ENCODE measurements around the gene ROCK2. TPM values are rescaled to one million over a fixed set of nuclear protein-coding genes. Genes with fewer than 3 reads are reported as not detected.

ROCK2 gene
- polyA plus RNA-seq, 1 donor (not counting 4 experiments of a cell fraction or from before 2014, with no cell fraction given), result 12.6 TPM

- Histone ChIP-seq H3K9me1 (ENCODE audit: control insufficient read depth, extremely low read depth, insufficient read depth, low read length) (no peaks in the 10 kb centered on the region), H3K27ac (ENCODE audit: control insufficient read depth, insufficient read depth, low read length) (no peak overlapping the region), H2AFZ (ENCODE audit: control insufficient read depth, low read length) (no peak overlapping the region), H3K4me1 (ENCODE audit: control insufficient read depth, extremely low read depth, insufficient read depth, low read length) (no peaks in the 10 kb centered on the region), H4K20me1 (ENCODE audit: control insufficient read depth, extremely low read depth, insufficient read depth, low read length) (no peaks in the 10 kb centered on the region), H3K4me2 (ENCODE audit: control insufficient read depth, extremely low read depth, insufficient read depth, low read depth, low read length) (no peak overlapping the region), H3K27me3 (ENCODE audit: control insufficient read depth, extremely low read depth, insufficient read depth, low read length) (no peaks in the 10 kb centered on the region), H3K9me3 (ENCODE audit: control insufficient read depth, low read depth, low read length) (no peaks in the 10 kb centered on the region), H3K4me3 (ENCODE audit: control insufficient read depth in 2 of 3, extremely low read depth in 1 of 3, insufficient read depth in 2 of 3, low read depth in 1 of 3, low read length in 3 of 3) (no peak overlapping the region), H3K36me3 (ENCODE audit: control insufficient read depth in 2 of 2, extremely low read depth in 1 of 2, insufficient read depth in 2 of 2, low read length in 2 of 2) (peaks cover 2 to 5% of the 10 kb centered on the region in 2 experiments), H3K9ac (ENCODE audit: control insufficient read depth, extremely low read depth, insufficient read depth, low read length) (no peak overlapping the region), H3K79me2 (ENCODE audit: control insufficient read depth, insufficient read depth, low read length) (no peaks in the 10 kb centered on the region)
- TF ChIP-seq CTCF (optimal IDR thresholded peaks at IDR 0.05 in 1 of 3, IDR thresholded peaks at IDR 0.05 in 1 of 3, conservative IDR thresholded peaks at IDR 0.05 in 1 of 3; ENCODE audit: extremely low read depth in 1 of 3, insufficient read depth in 2 of 3, low read length in 3 of 3) (no peak), EZH2 (IDR thresholded peaks at IDR 0.05; ENCODE audit: low read length) (no peak)
- FAIRE-seq, result no peak
- dilution Hi-C loops (cut with MboI; ENCODE audit: extremely low pct_ligation_motif_present, low sequenced_read_pairs), result no loop called here
- no peak for DNase-seq (ENCODE audit: low read depth, low spot score)
These were observed 141.0 kb downstream of the ROCK2 start for GRCh38 chr2:11203480-11203879.

DNA sequence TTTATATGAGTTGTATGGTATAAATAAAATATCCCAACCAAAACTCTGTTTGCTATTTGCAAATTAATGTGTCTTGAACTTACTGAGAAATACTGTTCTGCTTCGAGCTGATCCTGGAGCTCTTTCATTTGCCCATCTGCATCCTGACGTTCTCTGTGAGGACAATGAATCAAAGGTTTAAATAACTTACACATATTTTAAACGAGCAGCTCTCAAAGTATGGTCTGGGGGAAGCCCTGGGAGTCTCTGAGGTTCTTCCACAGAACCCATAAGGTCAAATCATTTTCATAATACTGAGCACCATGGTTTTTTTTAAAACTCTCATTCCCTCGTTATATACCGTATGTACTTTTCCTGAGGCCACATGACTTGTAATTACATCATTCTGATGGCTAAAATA is 142.5 kb downstream of the ROCK2 start:
- no peak overlapping the region for H3K4me3 ChIP-seq (ENCODE audit: control insufficient read depth in 2 of 3, extremely low read depth in 1 of 3, insufficient read depth in 2 of 3, low read depth in 1 of 3, low read length in 3 of 3)
- peaks cover 2 to 5% of the 10 kb centered on the region in 2 experiments for H3K36me3 ChIP-seq (ENCODE audit: control insufficient read depth in 2 of 2, extremely low read depth in 1 of 2, insufficient read depth in 2 of 2, low read length in 2 of 2)
- no peak overlapping the region for H3K4me2 ChIP-seq (ENCODE audit: control insufficient read depth, extremely low read depth, insufficient read depth, low read depth, low read length)
- no peak overlapping the region for H3K9ac ChIP-seq (ENCODE audit: control insufficient read depth, extremely low read depth, insufficient read depth, low read length)
- TF ChIP-seq CTCF (optimal IDR thresholded peaks at IDR 0.05 in 1 of 3, IDR thresholded peaks at IDR 0.05 in 1 of 3, conservative IDR thresholded peaks at IDR 0.05 in 1 of 3; ENCODE audit: extremely low read depth in 1 of 3, insufficient read depth in 2 of 3, low read length in 3 of 3) (no peak), EZH2 (IDR thresholded peaks at IDR 0.05; ENCODE audit: low read length) (no peak)
- H3K27ac ChIP-seq (ENCODE audit: control insufficient read depth, insufficient read depth, low read length), result no peak overlapping the region
- H3K79me2 ChIP-seq (ENCODE audit: control insufficient read depth, insufficient read depth, low read length), result no peaks in the 10 kb centered on the region
- H3K9me1 ChIP-seq (ENCODE audit: control insufficient read depth, extremely low read depth, insufficient read depth, low read length), result no peaks in the 10 kb centered on the region
- no peaks in the 10 kb centered on the region for H3K27me3 ChIP-seq (ENCODE audit: control insufficient read depth, extremely low read depth, insufficient read depth, low read length)
- DNase-seq (ENCODE audit: low read depth, low spot score) (no peak), FAIRE-seq (no peak)
- dilution Hi-C loops (cut with MboI; ENCODE audit: extremely low pct_ligation_motif_present, low sequenced_read_pairs), result no loop called here
- H3K4me1 ChIP-seq (ENCODE audit: control insufficient read depth, extremely low read depth, insufficient read depth, low read length), result no peaks in the 10 kb centered on the region
- no peaks in the 10 kb centered on the region for H4K20me1 ChIP-seq (ENCODE audit: control insufficient read depth, extremely low read depth, insufficient read depth, low read length)
- H2AFZ ChIP-seq (ENCODE audit: control insufficient read depth, low read length), result no peak overlapping the region
- no peaks in the 10 kb centered on the region for H3K9me3 ChIP-seq (ENCODE audit: control insufficient read depth, low read depth, low read length)
